Aorta (tissue), 5 donors: ENCODE results near the gene EPN3. TPM values are rescaled to one million over a fixed set of nuclear protein-coding genes. Genes with fewer than 3 reads are reported as not detected.
A peak's percentile ranks its signal among the peaks of the same experiment; 100 is the strongest.

Experiments used
- ATAC-seq: fragments of 200-7000 bp; cut with Tn5 transposase; one replicate; pipeline ENCODE4 v1.9.1; 2022; ENCODE audit warnings: moderate library complexity; ENCODE audit not compliant: low FRiP score
- DNase-seq, 2 donors: peaks; one replicate each; pipeline ENCODE4 v3.0.0-alpha.2; 2020
- H3K27ac ChIP-seq, 2 donors: one replicate each; pipeline ENCODE4 v1.5.1; 2013; ENCODE audit warnings: low read length in 2 of 2, mild to moderate bottlenecking in 2 of 2, moderate library complexity in 2 of 2, control low read depth in 1 of 2, inconsistent platforms in 1 of 2, low read depth in 1 of 2
- H3K27me3 ChIP-seq, 2 donors: one replicate each; pipeline ENCODE4 v1.6.1; 2013; ENCODE audit warnings: control low read depth in 1 of 2, low read length in 1 of 2, mild to moderate bottlenecking in 1 of 2, moderate library complexity in 1 of 2; ENCODE audit not compliant: insufficient read depth in 2 of 2, control insufficient read depth in 1 of 2
- H3K36me3 ChIP-seq, 2 donors: one replicate each; pipeline ENCODE4 v1.6.1; 2013; ENCODE audit warnings: control low read depth in 1 of 2, low read length in 1 of 2, mild to moderate bottlenecking in 1 of 2; ENCODE audit not compliant: insufficient read depth in 2 of 2, control insufficient read depth in 1 of 2
- H3K4me1 ChIP-seq, 2 donors: one replicate each; pipeline ENCODE4 v1.6.1; 2013; ENCODE audit warnings: low read length in 2 of 2, control low read depth in 1 of 2, mild to moderate bottlenecking in 1 of 2, moderate library complexity in 1 of 2; ENCODE audit not compliant: insufficient read depth in 2 of 2, control insufficient read depth in 1 of 2
- H3K4me3 ChIP-seq, 2 donors: one replicate each; pipeline ENCODE4 v1.5.1; 2013; ENCODE audit warnings: low read length in 2 of 2, control low read depth in 1 of 2, mild to moderate bottlenecking in 1 of 2
- H3K9me3 ChIP-seq: one replicate; pipeline ENCODE4 v1.6.1; 2013; ENCODE audit warnings: mild to moderate bottlenecking, low read length; ENCODE audit not compliant: control insufficient read depth
- WGBS, 2 donors: extraction: QIAGEN DNeasy Blood & Tissue Kit; methylation state at CpG; one replicate each; pipeline ENCODE4 v1.1.7; 2013; 5-methylcytosine and 5-hydroxymethylcytosine counted together
- intact Hi-C, 2 donors: fragments of 100-400 bp; cut with DNase I; formaldehyde crosslinking; loops; one replicate each; pipeline versions ENCODE4 v1.14.2 to v1.15.0; 2022
- polyA plus RNA-seq, 2 donors: library from polyadenylated mRNA; stranded (reverse); fragments of 200-250 nt; gene quantifications; one replicate each; pipeline ENCODE4 v1.2.3, GENCODE V29; 2013
- total RNA-seq, 2 donors: library from RNA; stranded (reverse); fragmentation: NEBNext Ultra II Directional; extraction: Animal tissue kit (Norgen Biotek cat#: 25700); gene quantifications; one replicate each; pipeline ENCODE4 v1.2.1, GENCODE V29; 2021
- donor health status: healthy with polysubstance abuse.
- donor health status: Bipolar disorder and iron deficiency.
- donor health status: DM: no; HTN: no; CAD: no.
- donor health status: DM: no; HTN: no; CAD: no.
- donor health status: DM: yes; HTN: yes; CAD: no.

The EPN3 gene
- total and polyA plus RNA-seq, 4 donors = 1.5 to 1.9 TPM; not detected in 2

DNA sequence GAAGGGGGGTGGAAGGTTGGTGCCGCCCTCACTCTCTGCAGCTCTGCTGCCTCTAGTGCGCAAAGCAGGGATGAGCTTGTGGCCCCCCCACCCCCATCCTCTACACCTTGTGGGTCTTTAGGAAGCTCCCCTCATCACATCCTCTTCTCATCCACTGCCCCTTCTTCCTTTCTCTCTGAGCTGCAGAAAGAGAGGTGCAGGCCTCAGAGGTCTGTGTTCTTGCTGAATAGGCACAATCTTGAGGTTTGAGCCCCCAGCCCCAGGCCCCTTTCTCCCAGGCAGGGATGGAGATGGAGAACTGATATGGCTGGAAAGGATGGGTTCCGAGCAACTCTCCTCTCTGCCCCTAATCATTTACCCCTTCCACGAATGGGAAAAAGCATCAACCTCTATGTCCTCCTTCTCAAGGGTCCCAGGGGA, 30.6 kb downstream of the EPN3 start:
- Histone ChIP-seq H3K4me1 (peaks cover 2 to 3% of the 10 kb centered on the region in 2 donors), H3K36me3 (no peaks in the 10 kb centered on the region), H3K4me3 (no peak overlapping the region), H3K27ac (no peak overlapping the region), H3K27me3 (no peaks in the 10 kb centered on the region), H3K9me3 (no peaks in the 10 kb centered on the region)
- ATAC-seq (no peak), DNase-seq (no peak)
- WGBS, 2 donors = 84 to 90% methylated on average over 4 of the region's 4 CpGs
- intact Hi-C loops = no loop called here

DNA sequence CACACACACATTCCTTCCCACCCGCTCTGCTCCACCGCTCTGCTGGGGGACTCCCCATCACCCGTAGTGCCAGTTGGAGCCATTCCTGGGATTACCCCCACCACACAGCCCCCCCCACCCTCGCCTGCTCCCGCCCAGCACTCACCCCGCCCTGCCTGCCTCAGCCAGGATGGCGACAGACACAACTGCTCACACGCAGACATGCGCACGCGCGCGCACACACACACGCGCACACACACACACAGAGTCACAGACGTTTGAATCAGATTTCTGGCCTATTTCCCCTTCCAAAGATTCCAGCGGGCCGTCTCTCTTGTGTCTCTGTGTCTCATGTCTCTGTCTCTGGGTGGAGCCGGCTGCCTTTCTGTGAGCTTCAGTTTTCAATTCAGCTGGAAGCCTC, 32.4 kb downstream of the EPN3 start:
- H3K4me1 ChIP-seq = peaks cover 2 to 3% of the 10 kb centered on the region in 2 donors
- H3K9me3 ChIP-seq = no peaks in the 10 kb centered on the region
- WGBS, 2 donors = 1 to 7% methylated on average over 17 to 19 of the region's 19 CpGs
- H3K36me3 ChIP-seq = no peaks in the 10 kb centered on the region
- ATAC-seq (peak; percentile 85), DNase-seq (peak; percentile 91 to 94)
- intact Hi-C loops = no loop called here
- H3K4me3 ChIP-seq = no peak overlapping the region
- H3K27ac ChIP-seq = no peak overlapping the region
- H3K27me3 ChIP-seq = no peaks in the 10 kb centered on the region

DNA sequence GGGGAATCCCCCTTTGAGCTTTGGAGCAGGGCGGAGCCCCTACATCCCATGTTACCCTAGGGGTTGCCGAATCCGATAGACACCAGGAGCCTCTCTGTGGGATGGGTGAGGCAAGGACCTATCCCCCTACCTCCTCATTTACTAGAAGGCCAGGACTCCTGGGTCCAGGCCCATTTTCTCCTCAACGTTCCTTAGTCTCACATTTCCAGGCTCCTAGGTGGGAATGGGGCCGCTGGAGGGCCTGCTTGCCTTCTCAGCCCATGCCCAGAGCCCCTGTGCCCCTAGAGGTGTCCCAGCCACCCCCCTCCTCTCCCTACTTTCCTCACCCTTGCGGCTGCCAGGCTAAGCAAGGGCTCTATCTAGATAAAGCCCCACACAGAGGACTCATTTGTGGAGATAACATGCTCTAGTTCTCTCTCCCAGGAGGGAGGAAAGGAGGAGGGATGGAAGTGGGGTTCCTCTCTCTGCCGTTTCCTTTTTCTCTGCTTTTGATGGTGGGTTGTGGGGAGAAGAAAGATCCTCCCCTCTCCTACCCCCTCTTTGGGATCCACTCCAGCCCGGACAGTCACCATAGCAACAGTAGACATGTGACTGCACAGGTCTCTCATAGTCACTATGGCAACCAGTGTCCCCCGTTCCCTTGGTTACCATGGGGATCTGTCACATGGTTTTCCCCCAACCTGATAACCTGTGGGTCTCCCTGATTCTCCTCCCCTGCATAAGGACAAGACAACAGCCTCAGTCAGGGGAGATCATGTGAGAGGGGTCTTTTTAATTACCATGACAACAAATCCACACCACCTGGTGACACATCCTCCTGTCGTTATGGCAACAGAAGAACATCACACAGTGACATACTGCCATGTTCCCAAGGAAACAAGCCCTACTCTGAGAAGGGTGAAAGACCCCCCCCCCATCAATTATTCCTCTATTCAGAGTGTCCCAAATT, 33.1 kb downstream of the EPN3 start:
- Histone ChIP-seq H3K4me3 (no peak overlapping the region), H3K36me3 (no peaks in the 10 kb centered on the region), H3K4me1 (peaks cover 0 to 3% of the 10 kb centered on the region in 2 donors), H3K9me3 (no peaks in the 10 kb centered on the region), H3K27ac (no peak overlapping the region), H3K27me3 (no peaks in the 10 kb centered on the region)
- ATAC-seq (no peak), DNase-seq (no peak)
- intact Hi-C loops = no loop called here
- WGBS, 2 donors = 46 to 48% methylated on average over 10 of the region's 10 CpGs

DNA sequence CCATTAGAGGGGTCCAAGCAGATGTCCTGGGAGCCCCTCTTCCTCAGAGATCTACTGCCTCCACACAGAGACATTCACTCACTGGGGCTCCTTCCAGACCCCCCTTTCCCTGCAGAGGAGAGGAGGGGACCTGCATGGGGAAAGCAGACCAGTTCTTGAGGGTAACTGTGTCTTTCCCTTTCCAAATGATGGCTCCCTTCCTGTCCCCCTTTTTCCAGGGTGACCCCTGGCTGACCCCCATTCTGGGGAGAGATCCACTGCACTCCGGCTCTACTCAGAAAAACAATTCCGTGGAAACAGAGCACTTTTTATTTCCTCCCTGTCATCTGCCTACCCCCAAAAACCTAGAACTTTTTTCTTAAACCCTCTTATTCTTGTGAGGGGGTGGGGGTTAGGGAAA, 34.4 kb downstream of the EPN3 start:
- Histone ChIP-seq H3K27me3 (no peaks in the 10 kb centered on the region), H3K4me3 (no peak overlapping the region), H3K27ac (no peak overlapping the region), H3K4me1 (peaks cover 0 to 3% of the 10 kb centered on the region in 2 donors), H3K36me3 (no peaks in the 10 kb centered on the region), H3K9me3 (no peaks in the 10 kb centered on the region)
- intact Hi-C loops = no loop called here
- DNase-seq = no peak
- ATAC-seq = no peak
- 46 to 61% methylated on average over 2 of the region's 2 CpGs for WGBS, 2 donors

DNA sequence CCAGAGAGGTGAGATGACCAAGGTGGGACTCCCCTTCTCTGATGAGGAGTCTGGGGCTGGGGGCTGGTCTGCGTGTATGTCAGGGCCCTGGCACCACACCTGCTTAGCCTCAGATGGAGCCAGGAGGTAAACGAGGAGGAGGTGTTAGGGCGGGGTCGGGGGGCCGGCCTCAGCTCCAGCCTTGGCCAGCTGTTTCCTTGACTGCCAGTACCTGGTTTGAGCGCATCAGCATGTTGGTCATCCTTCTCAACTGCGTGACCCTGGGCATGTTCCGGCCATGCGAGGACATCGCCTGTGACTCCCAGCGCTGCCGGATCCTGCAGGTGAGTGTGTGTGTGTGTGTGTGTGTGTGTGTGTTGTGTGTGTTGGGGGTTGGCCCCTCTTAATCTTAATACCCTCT, 36.1 kb downstream of the EPN3 start:
- H3K27me3 ChIP-seq = no peaks in the 10 kb centered on the region

DNA sequence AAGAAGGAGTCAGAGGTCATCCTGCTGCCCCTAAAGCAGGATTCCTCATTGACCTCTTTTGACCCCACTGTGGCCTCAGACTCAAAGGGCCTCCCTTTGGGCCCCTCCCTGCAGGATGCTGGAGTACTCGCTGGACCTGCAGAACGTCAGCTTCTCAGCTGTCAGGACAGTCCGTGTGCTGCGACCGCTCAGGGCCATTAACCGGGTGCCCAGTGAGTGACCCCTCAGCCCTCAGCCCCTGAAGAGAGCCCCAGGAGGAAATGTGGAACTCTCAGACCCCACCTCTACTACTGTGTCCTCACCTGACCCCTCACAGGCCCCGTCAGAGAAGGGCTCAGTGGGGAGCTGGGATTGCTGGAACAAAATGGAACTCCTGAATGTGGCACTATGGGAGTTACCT, 37.1 kb downstream of the EPN3 start:
- Histone ChIP-seq H3K9me3 (no peaks in the 10 kb centered on the region), H3K4me3 (no peak overlapping the region)

More for the DNA sequence above, 36.1 kb downstream of the EPN3 start:
- no peak overlapping the region for H3K27ac ChIP-seq
- no peaks in the 10 kb centered on the region for H3K36me3 ChIP-seq
- DNase-seq (no peak), ATAC-seq (no peak)
- WGBS, 2 donors = 93 to 96% methylated on average over 12 of the region's 12 CpGs
- H3K9me3 ChIP-seq = no peaks in the 10 kb centered on the region
- peaks cover 0 to 3% of the 10 kb centered on the region in 2 donors for H3K4me1 ChIP-seq
- H3K4me3 ChIP-seq = no peak overlapping the region
- intact Hi-C loops = no loop called here

DNA sequence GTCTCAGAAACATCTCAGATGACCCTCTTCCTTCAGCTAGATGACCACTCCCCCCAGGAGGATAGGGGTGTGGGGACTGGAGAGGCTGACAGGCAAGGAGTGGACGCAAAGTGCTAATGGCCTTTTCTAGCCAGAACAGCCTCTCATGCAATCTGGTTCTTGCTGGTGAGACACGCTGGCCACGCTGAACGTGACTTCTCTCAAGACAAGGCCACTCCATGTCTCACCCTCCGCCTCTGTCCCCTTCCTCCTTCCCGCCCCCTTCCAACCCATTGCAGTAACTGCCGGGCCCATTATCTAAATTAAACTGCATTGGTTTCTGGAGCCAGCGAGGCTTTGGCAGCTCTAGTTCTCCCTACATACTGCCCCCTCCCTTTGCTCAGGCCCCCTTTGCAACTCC, 37.5 kb downstream of the EPN3 start:
- intact Hi-C loops = no loop called here
- H3K27ac ChIP-seq = no peak overlapping the region
- ATAC-seq (no peak), DNase-seq (no peak)
- no peak overlapping the region for H3K4me3 ChIP-seq
- H3K4me1 ChIP-seq = no peaks in the 10 kb centered on the region
- no peaks in the 10 kb centered on the region for H3K27me3 ChIP-seq
- WGBS, 2 donors = 93 to 94% methylated on average over 8 of the region's 8 CpGs
- no peaks in the 10 kb centered on the region for H3K9me3 ChIP-seq
- H3K36me3 ChIP-seq = no peaks in the 10 kb centered on the region

More for the DNA sequence above, 37.1 kb downstream of the EPN3 start:
- DNase-seq (no peak), ATAC-seq (no peak)
- Histone ChIP-seq H3K36me3 (no peaks in the 10 kb centered on the region), H3K4me1 (no peaks in the 10 kb centered on the region), H3K27me3 (no peaks in the 10 kb centered on the region), H3K27ac (no peak overlapping the region)
- WGBS, 2 donors = 95 to 97% methylated on average over 7 of the region's 7 CpGs
- intact Hi-C loops = no loop called here

DNA sequence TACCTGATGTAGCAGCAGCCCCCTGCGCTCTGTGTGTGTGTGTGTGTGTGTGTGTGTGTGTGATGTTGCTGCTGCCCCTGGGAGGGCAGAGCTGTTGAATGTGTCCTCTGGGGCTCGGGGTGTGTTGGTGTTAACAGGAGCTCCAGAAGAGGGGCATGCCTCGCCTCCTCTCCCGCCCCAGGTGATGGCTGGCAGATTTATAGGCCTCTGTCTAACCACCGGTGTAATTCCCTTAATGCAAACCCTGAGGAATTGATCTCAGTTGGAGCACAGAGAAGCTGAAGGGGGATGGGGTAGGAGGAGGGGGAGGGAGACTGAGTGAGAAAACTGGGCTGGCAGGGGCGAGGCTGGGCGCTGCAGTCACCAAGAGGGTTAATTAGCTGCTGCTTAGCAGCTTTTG, 38.0 kb downstream of the EPN3 start:
- intact Hi-C loops = no loop called here
- Histone ChIP-seq H3K4me1 (no peaks in the 10 kb centered on the region), H3K27me3 (no peaks in the 10 kb centered on the region), H3K27ac (no peak overlapping the region), H3K9me3 (no peaks in the 10 kb centered on the region), H3K4me3 (no peak overlapping the region), H3K36me3 (no peaks in the 10 kb centered on the region)
- no peak for DNase-seq
- WGBS, 2 donors = 87 to 91% methylated on average over 7 of the region's 7 CpGs
- ATAC-seq = no peak

DNA sequence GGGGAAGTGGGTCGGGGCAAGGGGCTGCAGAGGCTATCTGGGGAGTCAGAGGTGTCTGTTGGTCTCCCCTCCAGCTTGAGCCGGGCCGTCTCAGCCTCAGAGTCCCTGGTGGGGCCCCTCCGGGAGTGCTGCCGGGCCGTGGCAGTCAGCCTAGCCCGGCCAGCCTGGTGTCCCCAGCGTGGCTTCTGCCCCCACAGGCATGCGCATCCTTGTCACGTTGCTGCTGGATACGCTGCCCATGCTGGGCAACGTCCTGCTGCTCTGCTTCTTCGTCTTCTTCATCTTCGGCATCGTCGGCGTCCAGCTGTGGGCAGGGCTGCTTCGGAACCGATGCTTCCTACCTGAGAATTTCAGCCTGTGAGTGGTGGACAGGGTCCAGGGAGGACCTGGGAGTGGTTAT, 39.1 kb downstream of the EPN3 start:
- intact Hi-C loops = no loop called here
- DNase-seq (no peak), ATAC-seq (no peak)
- no peaks in the 10 kb centered on the region for H3K4me1 ChIP-seq
- WGBS, 2 donors = 88 to 91% methylated on average over 18 to 19 of the region's 19 CpGs
- no peaks in the 10 kb centered on the region for H3K36me3 ChIP-seq
- H3K27me3 ChIP-seq = no peaks in the 10 kb centered on the region
- H3K9me3 ChIP-seq = no peaks in the 10 kb centered on the region
- H3K4me3 ChIP-seq = no peak overlapping the region
- H3K27ac ChIP-seq = no peak overlapping the region
